ENCODE measurements around the gene ZEB2. TPM values are rescaled to one million over a fixed set of nuclear protein-coding genes. Genes with fewer than 3 reads are reported as not detected.

The ZEB2 gene
- total and polyA plus RNA-seq, 2 donors (not counting 3 experiments of a cell fraction or from before 2014, with no cell fraction given) = 17.9 to 49.6 TPM

DNA sequence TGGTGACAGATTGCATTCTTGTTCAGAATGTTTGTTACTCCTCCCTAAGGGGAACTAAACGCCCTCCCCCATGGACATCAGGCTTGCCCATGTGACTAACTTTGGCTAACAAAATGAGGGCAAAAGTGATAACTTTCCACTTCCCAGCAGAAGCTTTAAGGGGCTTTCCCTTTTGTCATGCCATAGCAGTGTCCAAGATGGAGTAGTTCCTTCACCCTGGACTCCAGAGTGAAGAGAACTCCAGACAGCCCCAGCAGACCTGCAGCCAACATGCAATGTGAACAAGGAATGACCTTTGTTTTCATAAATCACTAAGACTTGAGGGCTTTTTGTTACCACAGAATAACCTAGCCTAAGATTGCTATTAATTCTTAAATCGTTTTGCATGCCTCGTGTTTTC, 163.5 kb downstream of the ZEB2 start:
- no peak overlapping the region for H3K27ac ChIP-seq (ENCODE audit: insufficient read depth, low read depth, low read length)
- no peaks in the 10 kb centered on the region for H3K9me3 ChIP-seq (replicated peaks; ENCODE audit: control insufficient read depth, insufficient read depth, low read length)

More for the DNA sequence above, 163.5 kb downstream of the ZEB2 start:
- no peaks in the 10 kb centered on the region for H3K79me2 ChIP-seq (ENCODE audit: control insufficient read depth, insufficient read depth, low read length)
- no peaks in the 10 kb centered on the region for H3K36me3 ChIP-seq (ENCODE audit: control insufficient read depth in 2 of 2, extremely low read depth in 1 of 2, insufficient read depth in 2 of 2, low read length in 2 of 2)
- dilution Hi-C loops (cut with MboI; ENCODE audit: extremely low pct_ligation_motif_present, low sequenced_read_pairs) (loop anchor here (25.0 kb wide), 1 partner anchor 156 kb away; the partner anchor contains the start of gene ZEB2), intact Hi-C loops (cut with micrococcal nuclease) (loop anchor here (10.0 kb wide), 1 partner anchor 1238 kb away; no protein-coding TSS in a partner anchor)
- no peaks in the 10 kb centered on the region for H3K9me1 ChIP-seq (replicated peaks; ENCODE audit: control insufficient read depth, extremely low read depth, insufficient read depth, low read length)
- BruUV-seq (replicated peaks) = no TSS peak
- H3K4me1 ChIP-seq (ENCODE audit: control insufficient read depth, extremely low read depth, insufficient read depth, low read length) = peaks cover 23% of the 10 kb centered on the region
- ChIA-PET CTCF (interaction anchor here (1.0 to 1.3 kb wide), 2 partner anchors 13 to 15 kb away, joined by 3 to 4 read pairs; no protein-coding TSS in a partner anchor), POLR2A (no interaction called here)
- no peaks in the 10 kb centered on the region for H4K20me1 ChIP-seq (replicated peaks; ENCODE audit: control insufficient read depth, extremely low read depth, insufficient read depth, low read length)
- no peaks in the 10 kb centered on the region for H3K27me3 ChIP-seq (ENCODE audit: control insufficient read depth in 2 of 2, insufficient read depth in 2 of 2, low read length in 2 of 2)
- TF ChIP-seq FOS (IDR thresholded peaks at IDR 0.05; ENCODE audit: borderline replicate concordance, insufficient read depth, low read length) (no peak), POLR2AphosphoS5 (IDR thresholded peaks at IDR 0.05; ENCODE audit: insufficient read depth, low read depth, low read length) (no peak), EZH2 (IDR thresholded peaks at IDR 0.05; ENCODE audit: borderline replicate concordance, low read depth, low read length, severe bottlenecking) (no peak), GATA2 (IDR thresholded peaks at IDR 0.05; ENCODE audit: insufficient read depth, insufficient read length, low read depth, low read length) (no peak), JUN (IDR thresholded peaks at IDR 0.05; ENCODE audit: borderline replicate concordance, insufficient read depth, insufficient read length, low read depth) (no peak), MYC (IDR thresholded peaks at IDR 0.05; ENCODE audit: low read depth, low read length) (no peak), POLR2A (IDR thresholded peaks at IDR 0.05; ENCODE audit: low read depth, low read length) (no peak)
- TF ChIP-seq, protein P1, sequence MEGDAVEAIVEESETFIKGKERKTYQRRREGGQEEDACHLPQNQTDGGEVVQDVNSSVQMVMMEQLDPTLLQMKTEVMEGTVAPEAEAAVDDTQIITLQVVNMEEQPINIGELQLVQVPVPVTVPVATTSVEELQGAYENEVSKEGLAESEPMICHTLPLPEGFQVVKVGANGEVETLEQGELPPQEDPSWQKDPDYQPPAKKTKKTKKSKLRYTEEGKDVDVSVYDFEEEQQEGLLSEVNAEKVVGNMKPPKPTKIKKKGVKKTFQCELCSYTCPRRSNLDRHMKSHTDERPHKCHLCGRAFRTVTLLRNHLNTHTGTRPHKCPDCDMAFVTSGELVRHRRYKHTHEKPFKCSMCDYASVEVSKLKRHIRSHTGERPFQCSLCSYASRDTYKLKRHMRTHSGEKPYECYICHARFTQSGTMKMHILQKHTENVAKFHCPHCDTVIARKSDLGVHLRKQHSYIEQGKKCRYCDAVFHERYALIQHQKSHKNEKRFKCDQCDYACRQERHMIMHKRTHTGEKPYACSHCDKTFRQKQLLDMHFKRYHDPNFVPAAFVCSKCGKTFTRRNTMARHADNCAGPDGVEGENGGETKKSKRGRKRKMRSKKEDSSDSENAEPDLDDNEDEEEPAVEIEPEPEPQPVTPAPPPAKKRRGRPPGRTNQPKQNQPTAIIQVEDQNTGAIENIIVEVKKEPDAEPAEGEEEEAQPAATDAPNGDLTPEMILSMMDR (IDR thresholded peaks at IDR 0.05; ENCODE audit: extremely low read depth in 1 of 2, insufficient read depth in 1 of 2, low read depth in 1 of 2, low read length in 2 of 2) = no peak
- TF ChIP-seq, protein P2, sequence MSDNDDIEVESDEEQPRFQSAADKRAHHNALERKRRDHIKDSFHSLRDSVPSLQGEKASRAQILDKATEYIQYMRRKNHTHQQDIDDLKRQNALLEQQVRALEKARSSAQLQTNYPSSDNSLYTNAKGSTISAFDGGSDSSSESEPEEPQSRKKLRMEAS (IDR thresholded peaks at IDR 0.05; ENCODE audit: insufficient read depth, insufficient read length) = no peak
- FAIRE-seq (no peak), DNase-seq (ENCODE audit: low read depth, low spot score) (no peak)
- no peak overlapping the region for H3K4me2 ChIP-seq (ENCODE audit: insufficient read depth, low read length)
- H3K4me3 ChIP-seq (replicated peaks in 1 of 3; ENCODE audit: insufficient read depth in 1 of 3, low read depth in 1 of 3, low read length in 3 of 3) = no peak overlapping the region
- no peak overlapping the region for H3K9ac ChIP-seq (replicated peaks; ENCODE audit: extremely low read depth, insufficient read depth, low read length)
- peak overlapping the region; percentile 13 for H2AFZ ChIP-seq (ENCODE audit: low read depth, low read length)

Data from endothelial cell of umbilical vein (primary cell).